GM12878 (cell line): ENCODE results near the gene HSPE1. TPM values are rescaled to one million over a fixed set of nuclear protein-coding genes. Genes with fewer than 3 reads are reported as not detected.

Experiments used
- ATAC-seq: fragments of 200-7000 bp; cut with Tn5 transposase; 3 replicates; pipeline ENCODE4 v1.9.1; 2020; ENCODE audit warnings: mild to moderate bottlenecking, moderate library complexity
- BruUV-seq: library from RNA; stranded (reverse); fragments of 400-500 nt; replicated peaks from 2 replicates; lab custom pipeline; 2021; lab: Mats Ljungman, UMichigan
- CTCF ChIA-PET: fragments of 300-600 bp; sonication (Branson Sonifier 250); formaldehyde crosslinking; extraction: SDS; loops from one replicate; lab custom pipeline; 2021; ENCODE audit warnings: inconsistent platforms; lab: Yijun Ruan, JAX
- POLR2A ChIA-PET: fragments of 350-600 bp; formaldehyde crosslinking; extraction: SDS; loops from one replicate; lab custom pipeline; 2021; ENCODE audit warnings: inconsistent platforms; lab: Charles Lee
- RAD21 ChIA-PET: fragments of 300-600 bp; sonication (Branson Sonifier 250); formaldehyde crosslinking; loops from one replicate; lab custom pipeline; 2023; ENCODE audit warnings: antibody characterized with exemption; ENCODE audit not compliant: unreplicated experiment; lab: Charles Lee
- SMC1A ChIA-PET: fragments of 300-600 bp; sonication (Branson Sonifier 250); formaldehyde crosslinking; loops from one replicate; lab custom pipeline; 2023; ENCODE audit not compliant: unreplicated experiment, uncharacterized antibody; lab: Charles Lee
- DNase-seq: peaks from one replicate; pipeline ENCODE4 v3.0.0-alpha.2; 2011; ENCODE audit warnings: low read depth, low spot score
- FAIRE-seq: peaks from 3 replicates; lab custom pipeline; 2011; peaks lifted over from hg19 to GRCh38; lab: Jason Lieb, UNC
- H2AFZ ChIP-seq: 2 replicates; pipeline ENCODE4 v1.6.0; 2011; ENCODE audit warnings: low read depth, low read length, control low read depth; ENCODE audit not compliant: control insufficient read depth
- H3K27ac ChIP-seq: 2 replicates; pipeline ENCODE4 v1.5.1; 2011; ENCODE audit warnings: control low read depth; ENCODE audit not compliant: control insufficient read depth, insufficient read depth
- H3K27me3 ChIP-seq, 2 experiments: replicated peaks in 1 of 2; 2 replicates each; pipeline versions ENCODE4 v1.6.0 to v1.6.1; 2011; ENCODE audit warnings: low read length in 1 of 2; ENCODE audit not compliant: control insufficient read depth in 2 of 2, insufficient read depth in 2 of 2
- H3K36me3 ChIP-seq, 2 experiments: 2 replicates each; pipeline ENCODE4 v1.5.1; 2011; ENCODE audit warnings: low read length in 1 of 2; ENCODE audit not compliant: control insufficient read depth in 2 of 2, insufficient read depth in 2 of 2
- H3K4me1 ChIP-seq: 2 replicates; pipeline ENCODE4 v1.6.1; 2011; ENCODE audit warnings: mild to moderate bottlenecking, low read length, moderate library complexity, mixed read lengths; ENCODE audit not compliant: control insufficient read depth, insufficient read depth
- H3K4me2 ChIP-seq: 2 replicates; pipeline ENCODE4 v1.6.0; 2011; ENCODE audit warnings: control low read depth; ENCODE audit not compliant: control insufficient read depth, insufficient read depth
- H3K4me3 ChIP-seq: fragments of 200-600 bp; sonication (generic); 2 replicates; pipeline ENCODE4 v1.5.1; 2016
- H3K79me2 ChIP-seq: 2 replicates; pipeline ENCODE4 v1.6.0; 2011; ENCODE audit warnings: low read length; ENCODE audit not compliant: control insufficient read depth, insufficient read depth
- H3K9ac ChIP-seq: 2 replicates; pipeline ENCODE4 v1.8.0; 2011; ENCODE audit warnings: low read length, control low read depth, mixed read lengths; ENCODE audit not compliant: control insufficient read depth, insufficient read depth
- H3K9me3 ChIP-seq: replicated peaks from 3 replicates; pipeline ENCODE4 v1.5.1; 2011; ENCODE audit warnings: mild to moderate bottlenecking, low read length; ENCODE audit not compliant: control insufficient read depth, insufficient read depth
- H4K20me1 ChIP-seq: 2 replicates; pipeline ENCODE4 v1.6.0; 2011; ENCODE audit not compliant: control insufficient read depth, insufficient read depth
- ASH2L ChIP-seq: fragments of 300-600, 200-600 bp; sonication (generic); IDR thresholded peaks from 2 replicates; pipeline ENCODE4 v1.6.1; 2017; ENCODE audit warnings: low read depth, mild to moderate bottlenecking, borderline replicate concordance
- BCLAF1 ChIP-seq: fragments of 450-650 bp; IDR thresholded peaks from 2 replicates; pipeline ENCODE4 v1.6.1; 2017; ENCODE audit warnings: antibody characterized with exemption, mild to moderate bottlenecking, moderate library complexity
- FOS ChIP-seq: IDR thresholded peaks from 3 replicates; pipeline ENCODE4 v1.6.1; 2011; ENCODE audit warnings: borderline replicate concordance; ENCODE audit not compliant: insufficient read length; ENCODE audit errors: extremely low read depth
- GATAD2B ChIP-seq: fragments of 450-650 bp; conservative IDR thresholded peaks from 2 replicates; pipeline ENCODE4 v1.6.1; 2017; ENCODE audit warnings: low read depth, mild to moderate bottlenecking, moderate library complexity
- HDGF ChIP-seq: fragments of 450-650 bp; IDR thresholded peaks from 2 replicates; pipeline ENCODE4 v1.6.1; 2016; ENCODE audit warnings: antibody characterized with exemption
- IRF4 ChIP-seq: IDR thresholded peaks from 2 replicates; pipeline ENCODE4 v1.6.1; 2011; ENCODE audit warnings: low read depth, low read length
- IRF5 ChIP-seq: fragments of 450-650 bp; IDR thresholded peaks from 2 replicates; pipeline ENCODE4 v1.6.1; 2017; ENCODE audit warnings: borderline replicate concordance
- JUND ChIP-seq: IDR thresholded peaks from 2 replicates; pipeline ENCODE4 v1.6.1; 2012; ENCODE audit warnings: low read depth, mild to moderate bottlenecking, low read length, improper control_type of control experiment, moderate library complexity
- NR2F1 ChIP-seq: fragments of 450-650 bp; conservative IDR thresholded peaks from 2 replicates; pipeline ENCODE4 v1.6.1; 2017; ENCODE audit warnings: mild to moderate bottlenecking
- RB1 ChIP-seq: fragments of 450-650 bp; formaldehyde crosslinking; IDR thresholded peaks from 2 replicates; pipeline ENCODE4 v1.6.1; 2017; ENCODE audit warnings: mild to moderate bottlenecking, borderline replicate concordance
- RUNX3 ChIP-seq: IDR thresholded peaks from 2 replicates; pipeline ENCODE4 v1.6.1; 2012; ENCODE audit warnings: low read length, inconsistent platforms
- SMC3 ChIP-seq: IDR thresholded peaks from 2 replicates; pipeline ENCODE4 v1.6.1; 2011; ENCODE audit warnings: low read length, improper control_type of control experiment, borderline replicate concordance
- TBL1XR1 ChIP-seq: IDR thresholded peaks from 2 replicates; pipeline ENCODE4 v1.6.1; 2012; ENCODE audit warnings: low read depth, low read length, improper control_type of control experiment
- ZNF384 ChIP-seq: IDR thresholded peaks from 2 replicates; pipeline ENCODE4 v1.6.1; 2012; ENCODE audit warnings: low read depth, mild to moderate bottlenecking, low read length, improper control_type of control experiment, borderline replicate concordance
- ZNF687 ChIP-seq: fragments of 450-650 bp; IDR thresholded peaks from 2 replicates; pipeline ENCODE4 v1.6.1; 2017; ENCODE audit warnings: mild to moderate bottlenecking, moderate library complexity
- WGBS: methylation state at CpG from one replicate; pipeline ENCODE4 v1.1.6; 2016; ENCODE audit warnings: low lambda C conversion rate; ENCODE audit not compliant: insufficient replicate concordance, insufficient coverage; ENCODE audit errors: missing lambda C conversion rate; 5-methylcytosine and 5-hydroxymethylcytosine counted together
- in situ Hi-C: fragments of 300-500 bp; cut with MboI; formaldehyde crosslinking; loops from 9 replicates; pipeline ENCODE4 v1.14.3; 2018; ENCODE audit warnings: mixed read lengths
- intact Hi-C: fragments of 100-400 bp; cut with micrococcal nuclease; formaldehyde crosslinking; loops from one replicate; pipeline ENCODE4 v1.14.2; 2022; ENCODE audit not compliant: unreplicated experiment
- polyA plus RNA-seq, 11 experiments: library from polyadenylated mRNA; depleted of rRNA in 4 of 11; unstranded in 6 of 11; stranded (reverse) in 5 of 11; fragments of >200 nt; fragmentation: Nextera tagmentation in 4 of 11; fragmentation: Illumina TruSeq in 1 of 11; extraction: Ambion mirVana in 4 of 11; extraction: Trizol in 1 of 11; gene quantifications; 1 replicate in 1 of 11; 2 replicates in 10 of 11; pipeline versions ENCODE4 v1.2.1 to v1.2.3, GENCODE V29; 2011 to 2016; ENCODE audit warnings: inconsistent platforms in 2 of 11, missing spikeins in 2 of 11, low read depth in 1 of 11
- total RNA-seq, 4 experiments: library from RNA; depleted of rRNA in 3 of 4; stranded (reverse); fragments of >200 nt in 3 of 4; fragmentation: Illumina TruSeq in 1 of 4; extraction: Trizol in 1 of 4; gene quantifications; 2 replicates each; pipeline versions ENCODE4 v1.2.1 to v1.2.3, GENCODE V29; 2013 to 2021

HSPE1 gene
- total and polyA plus RNA-seq, 10 of the 15 experiments (the other 5 are each of a cell fraction or from before 2014, with no cell fraction given): 180 to 1,096 (median 505) TPM

- ATAC-seq (no peak), DNase-seq (no peak), FAIRE-seq (no peak)
- intact Hi-C loops (no loop called here), in situ Hi-C loops (loop anchor here (5.0 kb wide), 1 partner anchor 48 kb away; no protein-coding TSS in a partner anchor)
- Histone ChIP-seq H3K27ac (no peak overlapping the region), H3K4me2 (peak overlapping the region; percentile 36; the same call in 1 of the 2 replicates), H3K9me3 (no peaks in the 10 kb centered on the region; the same call in 2 of the 3 replicates), H3K9ac (no peak overlapping the region), H3K27me3 (no peaks in the 10 kb centered on the region), H2AFZ (no peak overlapping the region), H3K79me2 (peaks cover 51% of the 10 kb centered on the region), H3K4me1 (no peaks in the 10 kb centered on the region), H4K20me1 (0 out of 2 replicates have a peak, but pooled peaks cover 3% of the 10 kb centered on the region), H3K4me3 (peak overlapping the region; percentile 94; the same call in 1 of the 2 replicates), H3K36me3 (peaks cover 0 to 6% of the 10 kb centered on the region in 2 experiments; a peak in 1 of 4 replicates)
- POLR2A ChIA-PET: interaction anchor here (1.0 to 1.1 kb wide), 3 partner anchors 22 to 43 kb away, joined by 3 read pairs; no protein-coding TSS in a partner anchor
- RAD21 ChIA-PET: no interaction called here
- TF ChIP-seq GATAD2B (no peak), ZNF384 (no peak), JUND (no peak), IRF4 (no peak), SMC3 (no peak), RB1 (no peak), ZNF687 (no peak), ASH2L (no peak), FOS (no peak), NR2F1 (no peak), IRF5 (no peak), RUNX3 (no peak), BCLAF1 (no peak), HDGF (no peak), TBL1XR1 (no peak)
- 100% methylated on average over 1 of the region's 1 CpG for WGBS
- no TSS peak for BruUV-seq
- CTCF ChIA-PET: no interaction called here
- SMC1A ChIA-PET: interaction anchor here (1.1 to 1.2 kb wide), 2 partner anchors 9 to 61 kb away, joined by 3 to 4 read pairs; no protein-coding TSS in a partner anchor
Measured at GRCh38 chr2:197455428-197455827, 44.8 kb upstream of the HSPE1 start.
